Measurements from ENCODE around the gene CD83. TPM values are rescaled to one million over a fixed set of nuclear protein-coding genes. Genes with fewer than 3 reads are reported as not detected.

The CD83 gene
- total and polyA plus RNA-seq, 2 of the 8 experiments (the other 6 are each of a cell fraction or from before 2014, with no cell fraction given) = 4.6 to 8.5 TPM

DNA sequence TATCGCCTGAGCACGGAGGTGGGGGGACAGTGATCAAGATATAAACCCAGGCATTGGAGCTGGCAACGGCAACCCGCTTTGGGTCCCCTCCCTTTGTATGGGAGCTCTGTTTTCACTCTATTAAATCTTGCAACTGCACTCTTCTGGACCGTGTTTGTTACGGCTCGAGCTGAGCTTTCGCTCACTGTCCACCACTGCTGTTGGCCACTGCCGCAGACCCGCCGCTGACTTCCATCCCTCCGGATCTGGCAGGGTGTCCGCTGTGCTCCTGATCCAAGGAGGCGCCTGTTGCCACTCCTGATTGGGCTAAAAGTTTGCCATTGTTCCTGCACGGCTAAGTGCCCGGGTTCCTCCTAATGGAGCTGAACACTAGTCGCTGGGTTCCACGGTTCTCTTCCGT is 48.9 kb upstream of the CD83 start:
- Histone ChIP-seq H3K4me1 (replicated peaks in 1 of 4; ENCODE audit: control insufficient read depth in 3 of 4, insufficient read depth in 4 of 4, low read length in 3 of 4) (no peaks in the 10 kb centered on the region), H2BK12ac (ENCODE audit: low read depth, low read length) (no peak overlapping the region), H4K91ac (replicated peaks; ENCODE audit: insufficient read length, low read length) (no peak overlapping the region), H3K4me3 (ENCODE audit: extremely low read depth in 1 of 4, insufficient read depth in 2 of 4, low read depth in 3 of 4, low read length in 4 of 4) (no peak overlapping the region), H3K56ac (replicated peaks; ENCODE audit: insufficient read length, low read depth, low read length) (no peak overlapping the region), H3K14ac (ENCODE audit: insufficient read length) (no peak overlapping the region), H2BK5ac (ENCODE audit: low read depth, low read length) (no peak overlapping the region), H3K23ac (ENCODE audit: insufficient read length) (no peak overlapping the region), H3K27me3 (replicated peaks in 1 of 4; ENCODE audit: control insufficient read depth in 3 of 4, extremely low read depth in 1 of 4, insufficient read depth in 3 of 4, low read length in 3 of 4) (no peaks in the 10 kb centered on the region), H2AK5ac (ENCODE audit: low read depth, low read length) (no peak overlapping the region), H3K4ac (replicated peaks; ENCODE audit: insufficient read length, low read depth, low read length) (no peak overlapping the region), H2BK15ac (ENCODE audit: low read length) (no peak overlapping the region), H3K9me3 (ENCODE audit: insufficient read depth in 2 of 2, low read depth in 1 of 2, low read length in 1 of 2) (no peaks in the 10 kb centered on the region), H3K9ac (replicated peaks in 1 of 4; ENCODE audit: extremely low read depth in 1 of 4, low read depth in 3 of 4, low read length in 3 of 4) (no peak overlapping the region), H4K8ac (ENCODE audit: extremely low read depth, insufficient read depth, low read length) (no peak overlapping the region), H3K27ac (ENCODE audit: low read depth, low read length) (no peak overlapping the region), H3K79me1 (ENCODE audit: low read depth, low read length) (no peaks in the 10 kb centered on the region), H4K20me1 (replicated peaks in 1 of 2; ENCODE audit: control insufficient read depth in 1 of 2, insufficient read depth in 2 of 2, low read length in 2 of 2) (no peaks in the 10 kb centered on the region), H2AFZ (ENCODE audit: low read length) (no peak overlapping the region), H2BK120ac (replicated peaks; ENCODE audit: low read depth, low read length) (no peak overlapping the region), H4K5ac (ENCODE audit: insufficient read length, low read depth, low read length) (no peak overlapping the region), H3K36me3 (ENCODE audit: control insufficient read depth in 2 of 4, insufficient read depth in 4 of 4, low read length in 3 of 4) (no peaks in the 10 kb centered on the region), H3K79me2 (ENCODE audit: control insufficient read depth in 1 of 2, insufficient read depth in 2 of 2, low read length in 2 of 2) (no peaks in the 10 kb centered on the region), H2BK20ac (ENCODE audit: low read length) (no peak overlapping the region), H3K23me2 (ENCODE audit: low read depth, low read length) (no peaks in the 10 kb centered on the region), H3K18ac (ENCODE audit: extremely low read depth, low read length) (no peak overlapping the region), H3K4me2 (ENCODE audit: insufficient read depth in 1 of 2, low read depth in 2 of 2, low read length in 2 of 2) (no peak overlapping the region)
- no peak for FAIRE-seq
- POLR2A ChIA-PET (ENCODE audit: partially characterized antibody) = interaction anchor here (1.6 kb wide), 1 partner anchor 168 kb away, joined by 3 read pairs; no protein-coding TSS in a partner anchor
- DNase-seq (ENCODE audit: low read depth in 1 of 2, low spot score in 2 of 2) = no peak
- CTCF ChIA-PET (ENCODE audit: partially characterized antibody) = interaction anchor here (0.7 to 8.3 kb wide), 14 partner anchors 11 to 274 kb away, joined by 3 to 193 read pairs (median 4); no protein-coding TSS in a partner anchor
- whole genome bisulfite sequencing, 2 experiments (ENCODE audit: extremely low coverage in 1 of 2, insufficient coverage in 1 of 2, insufficient read length in 1 of 2, insufficient replicate concordance in 2 of 2, low coverage in 1 of 2, low lambda C conversion rate in 2 of 2, missing lambda C conversion rate in 1 of 2) = 93% methylated on average over 19 of the region's 19 CpGs; no CpG with 5 or more reads in 1 of the 2 experiments
- no peak for TF ChIP-seq TCF12 (IDR thresholded peaks at IDR 0.05; ENCODE audit: low read depth, low read length)
- TF ChIP-seq SIN3A (conservative IDR thresholded peaks at IDR 0.05 in 1 of 2, IDR thresholded peaks at IDR 0.05 in 1 of 2; ENCODE audit: low read depth in 1 of 2, low read length in 2 of 2) = no peak
- no peak for TF ChIP-seq JUN (IDR thresholded peaks at IDR 0.05; ENCODE audit: low read depth, low read length)
- TF ChIP-seq HDAC2 (IDR thresholded peaks at IDR 0.05; ENCODE audit: borderline replicate concordance in 1 of 2, low read depth in 2 of 2, low read length in 2 of 2) = no peak
- TF ChIP-seq EZH2 (IDR thresholded peaks at IDR 0.05; ENCODE audit: low read depth, low read length, severe bottlenecking) = no peak
- TF ChIP-seq CHD1 (IDR thresholded peaks at IDR 0.05; ENCODE audit: low read depth, low read length) = no peak
- no peak for TF ChIP-seq BACH1 (IDR thresholded peaks at IDR 0.05; ENCODE audit: low read length)
- TF ChIP-seq KDM1A (IDR thresholded peaks at IDR 0.05; ENCODE audit: borderline replicate concordance, low read length) = no peak
- TF ChIP-seq ZNF274 (IDR thresholded peaks at IDR 0.05; ENCODE audit: borderline replicate concordance, extremely low read depth, low read length) = no peak
- TF ChIP-seq TEAD4 (IDR thresholded peaks at IDR 0.05; ENCODE audit: low read depth, low read length) = no peak
- TF ChIP-seq, protein P1, sequence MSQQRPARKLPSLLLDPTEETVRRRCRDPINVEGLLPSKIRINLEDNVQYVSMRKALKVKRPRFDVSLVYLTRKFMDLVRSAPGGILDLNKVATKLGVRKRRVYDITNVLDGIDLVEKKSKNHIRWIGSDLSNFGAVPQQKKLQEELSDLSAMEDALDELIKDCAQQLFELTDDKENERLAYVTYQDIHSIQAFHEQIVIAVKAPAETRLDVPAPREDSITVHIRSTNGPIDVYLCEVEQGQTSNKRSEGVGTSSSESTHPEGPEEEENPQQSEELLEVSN (IDR thresholded peaks at IDR 0.05) = no peak
- no peak for TF ChIP-seq CTBP2 (IDR thresholded peaks at IDR 0.05; ENCODE audit: borderline replicate concordance, insufficient read depth, insufficient read length, low read length)
- TF ChIP-seq RNF2 (IDR thresholded peaks at IDR 0.05; ENCODE audit: borderline replicate concordance, low read depth, low read length, missing control alignments, poor library complexity, severe bottlenecking) = no peak
